Choroid plexus epithelial cell (primary cell): ENCODE measurements around the gene PBX2.

Experiments
- DNase-seq: peaks from one replicate; pipeline ENCODE4 v3.0.0-alpha.2; 2010; ENCODE audit warnings: low read depth
- H3K4me3 ChIP-seq: 2 replicates; pipeline ENCODE4 v1.5.1; 2011; ENCODE audit warnings: low read depth, mild to moderate bottlenecking, control low read depth, low read length, moderate library complexity
- CTCF ChIP-seq: conservative IDR thresholded peaks from 2 replicates; pipeline ENCODE4 v1.5.1; 2011; ENCODE audit warnings: low read depth, mild to moderate bottlenecking, control low read depth, inconsistent platforms, low read length, moderate library complexity

Gene PBX2

GRCh38 chr6:32190054-32190851 lies at the start of gene PBX2:
PBX2 (minus strand) TSS chr6:32190202; CDS start chr6:32189915, 287 bp downstream.
- TF ChIP-seq CTCF, result no peak
- DNase-seq, result peak; percentile 93
- peak within 1 kb of the TSS; percentile 68 for H3K4me3 ChIP-seq

- no peak for DNase-seq
- no peak overlapping the region for H3K4me3 ChIP-seq
Measured at GRCh38 chr6:32239462-32239861, 49.5 kb upstream of the PBX2 start.

GRCh38 chr6:32234934-32235333 lies 44.9 kb upstream of the PBX2 start:
- DNase-seq, result no peak
- no peak for TF ChIP-seq CTCF
- no peak overlapping the region for H3K4me3 ChIP-seq

More at GRCh38 chr6:32239462-32239861, 49.5 kb upstream of the PBX2 start:
- no peak for TF ChIP-seq CTCF

GRCh38 chr6:32226434-32226833 lies 36.4 kb upstream of the PBX2 start:
- no peak for TF ChIP-seq CTCF
- no peak for DNase-seq
- H3K4me3 ChIP-seq, result no peak overlapping the region

- H3K4me3 ChIP-seq, result no peak overlapping the region
- no peak for TF ChIP-seq CTCF
- DNase-seq, result no peak
Measured at GRCh38 chr6:32224696-32225095, 34.7 kb upstream of the PBX2 start.

- no peak for DNase-seq
- no peak for TF ChIP-seq CTCF
- no peak within 1 kb of the TSS for H3K4me3 ChIP-seq
Measured at GRCh38 chr6:32223258-32224235, 33.5 kb upstream of the PBX2 start, which contains the start of gene NOTCH4. NOTCH4 (minus strand) TSS chr6:32224067; CDS start chr6:32223928, 139 bp downstream.
